GM20000 (cell line): ENCODE data around the gene DLG2.

ENCODE experiments used
- DNase-seq: peaks from one replicate; pipeline ENCODE4 v3.0.0; 2012; ENCODE audit warnings: low spot score
- CTCF ChIP-seq: IDR thresholded peaks from 2 replicates; pipeline ENCODE4 v1.5.1; 2012; ENCODE audit warnings: mild to moderate bottlenecking, control low read depth; ENCODE audit errors: extremely low read depth, missing control alignments

The DLG2 gene

GRCh38 chr11:85540635-85541205, 86.4 kb downstream of the DLG2 start:
- no peak for TF ChIP-seq CTCF
- DNase-seq = no peak

GRCh38 chr11:85540181-85540580, 87.0 kb downstream of the DLG2 start:
- no peak for TF ChIP-seq CTCF
- DNase-seq = no peak

- DNase-seq = no peak
- no peak for TF ChIP-seq CTCF
Observed at GRCh38 chr11:85539740-85540139, 87.4 kb downstream of the DLG2 start.

- no peak for DNase-seq
- no peak for TF ChIP-seq CTCF
Observed at GRCh38 chr11:85539029-85539689, 88.0 kb downstream of the DLG2 start.

- TF ChIP-seq CTCF = no peak
- no peak for DNase-seq
Observed at GRCh38 chr11:85536438-85536837, 90.7 kb downstream of the DLG2 start.

- TF ChIP-seq CTCF = no peak
Observed at GRCh38 chr11:85534806-85535205, 92.3 kb downstream of the DLG2 start.

GRCh38 chr11:85531191-85531897, 95.8 kb downstream of the DLG2 start:
- DNase-seq = no peak
- TF ChIP-seq CTCF = no peak

More at GRCh38 chr11:85534806-85535205, 92.3 kb downstream of the DLG2 start:
- DNase-seq = no peak
